Measurements from ENCODE around the gene ANXA7.

DNA sequence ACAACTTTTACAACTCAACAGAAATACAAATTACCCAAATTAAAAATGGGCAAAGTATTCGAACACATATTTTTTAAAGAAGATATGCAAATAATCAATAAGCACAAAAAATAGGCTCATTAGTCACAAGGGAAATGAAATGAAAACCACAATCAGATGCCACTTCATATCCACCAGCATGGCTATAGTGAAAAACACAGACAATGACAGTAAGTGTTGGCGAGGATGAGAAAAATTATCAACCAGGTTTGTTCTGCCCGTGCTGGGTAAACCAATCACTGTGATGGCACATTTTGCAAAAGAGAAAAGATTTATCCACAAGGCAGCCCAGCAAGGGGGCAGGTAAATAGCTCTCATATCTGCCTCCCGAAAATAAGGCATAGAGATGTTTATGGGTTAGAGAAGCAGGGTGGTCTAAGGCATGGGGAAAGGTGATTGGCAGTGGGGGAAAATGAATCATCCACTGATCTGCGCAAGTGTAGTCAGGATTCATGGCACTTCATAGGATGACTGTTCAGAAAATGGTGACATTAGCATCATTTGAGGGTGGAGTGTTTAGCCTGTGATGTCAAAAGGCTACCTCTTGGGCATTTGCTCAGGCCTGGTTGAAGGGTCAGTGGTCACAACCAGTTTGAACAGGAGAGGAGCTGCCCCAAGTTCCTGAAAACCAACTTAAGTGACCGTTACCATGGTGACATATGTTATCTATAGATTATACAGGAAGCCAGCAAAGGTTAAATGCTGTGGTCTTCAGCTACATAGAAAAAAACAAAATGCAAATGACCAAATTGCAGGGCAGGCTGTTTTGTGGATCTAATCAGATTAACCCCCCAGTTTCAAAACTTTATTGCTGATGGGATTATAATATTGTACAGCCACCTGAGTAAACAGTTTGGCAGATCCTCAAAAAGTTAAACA lies 47.2 kb downstream of the ANXA7 start:
- TF ChIP-seq, protein P1, sequence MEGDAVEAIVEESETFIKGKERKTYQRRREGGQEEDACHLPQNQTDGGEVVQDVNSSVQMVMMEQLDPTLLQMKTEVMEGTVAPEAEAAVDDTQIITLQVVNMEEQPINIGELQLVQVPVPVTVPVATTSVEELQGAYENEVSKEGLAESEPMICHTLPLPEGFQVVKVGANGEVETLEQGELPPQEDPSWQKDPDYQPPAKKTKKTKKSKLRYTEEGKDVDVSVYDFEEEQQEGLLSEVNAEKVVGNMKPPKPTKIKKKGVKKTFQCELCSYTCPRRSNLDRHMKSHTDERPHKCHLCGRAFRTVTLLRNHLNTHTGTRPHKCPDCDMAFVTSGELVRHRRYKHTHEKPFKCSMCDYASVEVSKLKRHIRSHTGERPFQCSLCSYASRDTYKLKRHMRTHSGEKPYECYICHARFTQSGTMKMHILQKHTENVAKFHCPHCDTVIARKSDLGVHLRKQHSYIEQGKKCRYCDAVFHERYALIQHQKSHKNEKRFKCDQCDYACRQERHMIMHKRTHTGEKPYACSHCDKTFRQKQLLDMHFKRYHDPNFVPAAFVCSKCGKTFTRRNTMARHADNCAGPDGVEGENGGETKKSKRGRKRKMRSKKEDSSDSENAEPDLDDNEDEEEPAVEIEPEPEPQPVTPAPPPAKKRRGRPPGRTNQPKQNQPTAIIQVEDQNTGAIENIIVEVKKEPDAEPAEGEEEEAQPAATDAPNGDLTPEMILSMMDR (IDR thresholded peaks at IDR 0.05), result no peak
- no peak for TF ChIP-seq POLR2A (IDR thresholded peaks at IDR 0.05)

Measured in lower leg skin (tissue), 3 donors.